Epidermal melanocyte (primary cell): Measurements from ENCODE around the gene CLIC5.

Experiments
- DNase-seq: peaks from one replicate; pipeline ENCODE4 v3.0.0; 2011; ENCODE audit warnings: low spot score; ENCODE audit not compliant: insufficient read length

CLIC5 gene

DNA sequence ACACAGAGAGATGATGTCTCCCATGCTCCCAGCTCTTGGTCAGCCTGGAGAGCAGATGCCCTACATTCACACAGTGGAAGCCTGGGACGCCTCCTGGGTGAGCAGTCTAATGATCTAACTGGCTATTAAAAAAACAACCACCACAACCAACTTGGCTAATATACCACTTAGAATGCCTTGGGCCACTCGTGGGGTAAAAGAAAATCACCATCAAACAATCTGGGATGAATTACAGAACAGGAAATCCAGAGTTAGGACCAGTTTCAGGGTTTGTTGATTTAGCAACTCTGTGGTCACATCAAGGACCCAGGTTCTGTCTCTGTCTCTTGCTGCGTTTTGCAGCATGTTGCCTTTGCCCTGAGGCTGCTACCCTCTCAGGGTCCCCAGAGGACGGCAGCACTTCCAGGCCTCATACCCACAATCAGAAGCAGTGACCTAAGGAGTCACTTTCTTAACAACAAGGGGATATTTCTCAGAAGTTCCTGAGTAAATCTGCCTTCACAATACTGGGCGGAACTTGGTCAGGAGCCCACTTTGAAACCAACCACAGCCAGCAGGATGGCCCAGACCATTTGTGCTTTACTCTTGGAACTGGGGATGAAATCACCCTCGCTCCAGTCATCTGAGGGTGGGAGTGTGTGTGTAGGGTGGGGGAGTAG is 118.7 kb downstream of the CLIC5 start:
- DNase-seq: peak; percentile 19

DNA sequence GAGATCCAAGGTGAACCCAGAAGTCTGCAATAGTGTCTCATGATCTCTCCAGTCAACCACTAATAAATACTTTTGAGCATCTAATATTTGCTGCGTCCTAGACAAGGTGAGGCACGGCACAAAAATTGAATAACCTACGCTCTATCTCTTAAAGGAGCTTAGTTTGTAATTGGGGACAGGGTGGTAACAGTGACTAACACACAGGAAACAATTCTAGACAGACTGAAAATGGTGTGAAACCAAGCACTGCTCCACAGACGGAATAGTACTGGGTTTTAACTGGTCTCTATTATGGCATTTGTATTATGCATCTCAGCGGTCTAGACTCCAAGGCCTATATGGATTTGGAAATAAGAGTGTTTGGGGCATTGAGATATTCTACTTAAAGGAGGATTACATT is 120.1 kb downstream of the CLIC5 start:
- no peak for DNase-seq

DNA sequence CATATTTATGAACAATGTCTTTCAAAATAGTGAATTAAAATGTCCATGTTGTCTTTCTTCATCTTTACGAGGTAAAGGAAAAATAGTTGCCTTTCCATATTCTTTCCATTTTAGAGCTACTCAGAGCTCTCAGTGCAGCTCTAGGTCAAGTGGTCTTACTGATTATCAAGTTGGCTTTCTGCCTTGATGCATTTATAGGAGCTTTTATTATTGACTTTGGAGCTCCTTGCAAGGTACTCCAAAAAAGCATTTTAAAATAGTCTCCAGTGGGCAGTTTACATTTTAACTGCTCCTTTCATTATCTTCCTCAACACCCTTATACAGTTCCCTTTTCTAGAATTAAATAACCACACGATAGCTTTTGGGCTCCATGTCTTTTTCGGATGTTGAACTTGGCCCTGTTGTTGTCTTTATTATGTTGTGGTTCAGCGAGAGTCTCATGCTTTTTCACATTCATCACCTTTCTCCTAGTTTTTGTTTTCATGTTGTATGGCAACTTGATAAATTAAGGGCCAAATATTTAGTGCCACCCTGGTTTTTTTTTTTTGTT is 122.9 kb downstream of the CLIC5 start:
- no peak for DNase-seq

DNA sequence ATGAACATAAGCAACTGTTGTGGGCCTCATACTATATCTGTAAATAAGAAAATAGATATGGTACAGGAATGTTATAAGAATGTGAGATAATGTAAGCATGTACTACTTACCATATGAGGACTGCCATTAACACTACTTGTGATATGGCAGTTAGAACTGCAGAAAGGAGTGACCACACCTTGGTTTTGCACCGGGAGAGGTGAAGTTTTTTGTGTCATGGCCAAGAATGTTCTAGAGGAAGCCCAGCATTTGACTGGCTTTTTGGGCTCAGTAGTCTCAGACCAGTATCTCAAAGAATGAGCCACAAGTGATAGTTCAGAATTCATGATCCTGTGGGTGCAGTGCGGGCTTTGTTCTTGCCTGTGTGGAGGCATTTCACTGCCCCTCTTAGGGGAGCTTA is 123.5 kb downstream of the CLIC5 start:
- no peak for DNase-seq

DNA sequence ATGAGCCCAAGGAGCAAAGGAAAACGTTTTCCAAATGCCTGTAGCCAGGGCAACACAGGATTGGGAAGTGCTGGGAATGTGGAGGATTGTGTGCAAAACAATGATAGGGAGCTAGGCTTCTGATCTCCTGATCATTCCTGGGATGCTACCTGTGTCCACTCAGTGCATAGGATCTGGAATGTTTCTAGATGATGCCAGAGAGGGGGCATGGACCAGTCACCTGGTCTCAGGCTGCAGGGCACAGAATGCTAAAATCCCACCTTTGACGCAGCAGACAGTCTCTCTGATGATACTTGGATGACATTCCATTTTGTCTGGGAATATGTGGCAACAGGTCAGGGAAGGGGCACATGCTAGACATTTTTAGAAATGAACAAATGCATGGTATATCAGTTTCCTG is 128.9 kb downstream of the CLIC5 start:
- DNase-seq: no peak

DNA sequence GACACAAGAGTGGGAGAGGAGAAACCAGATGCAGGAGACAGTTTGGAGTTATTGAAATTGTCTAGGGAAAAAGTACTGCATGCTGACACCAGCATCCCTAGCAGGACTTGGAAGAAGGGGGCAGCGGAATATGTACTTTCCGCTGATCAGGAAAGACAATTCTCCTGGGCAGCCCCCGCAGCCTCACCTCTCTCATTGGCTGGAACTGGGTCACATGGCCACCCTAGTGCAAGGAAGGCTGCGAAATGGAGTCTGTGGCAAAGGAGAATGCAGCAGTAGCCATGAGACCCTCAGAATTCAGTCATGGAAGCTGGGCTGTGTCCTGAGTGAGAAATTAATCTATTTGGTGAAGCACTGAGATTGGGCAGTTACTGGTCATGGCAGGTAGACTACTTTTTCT is 131.3 kb downstream of the CLIC5 start:
- DNase-seq: no peak

DNA sequence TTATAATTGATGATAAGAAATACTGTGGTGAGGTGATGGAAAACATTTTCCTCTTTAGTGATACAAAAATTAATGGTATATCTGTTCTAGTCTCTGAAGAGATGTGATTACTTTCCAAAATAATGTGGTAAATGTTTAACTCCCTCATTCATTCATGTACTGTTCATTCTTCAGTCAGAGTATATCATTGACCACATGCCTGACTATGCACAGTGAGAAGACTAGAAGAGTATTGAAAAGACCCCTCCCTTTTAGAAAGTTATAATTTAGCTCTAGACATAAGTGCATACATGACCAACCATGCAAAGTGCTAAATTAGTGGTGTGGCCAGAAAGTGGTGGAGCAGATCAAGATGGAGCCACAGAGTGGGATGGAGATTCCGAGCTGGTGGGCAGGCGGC is 133.0 kb downstream of the CLIC5 start:
- DNase-seq: no peak

DNA sequence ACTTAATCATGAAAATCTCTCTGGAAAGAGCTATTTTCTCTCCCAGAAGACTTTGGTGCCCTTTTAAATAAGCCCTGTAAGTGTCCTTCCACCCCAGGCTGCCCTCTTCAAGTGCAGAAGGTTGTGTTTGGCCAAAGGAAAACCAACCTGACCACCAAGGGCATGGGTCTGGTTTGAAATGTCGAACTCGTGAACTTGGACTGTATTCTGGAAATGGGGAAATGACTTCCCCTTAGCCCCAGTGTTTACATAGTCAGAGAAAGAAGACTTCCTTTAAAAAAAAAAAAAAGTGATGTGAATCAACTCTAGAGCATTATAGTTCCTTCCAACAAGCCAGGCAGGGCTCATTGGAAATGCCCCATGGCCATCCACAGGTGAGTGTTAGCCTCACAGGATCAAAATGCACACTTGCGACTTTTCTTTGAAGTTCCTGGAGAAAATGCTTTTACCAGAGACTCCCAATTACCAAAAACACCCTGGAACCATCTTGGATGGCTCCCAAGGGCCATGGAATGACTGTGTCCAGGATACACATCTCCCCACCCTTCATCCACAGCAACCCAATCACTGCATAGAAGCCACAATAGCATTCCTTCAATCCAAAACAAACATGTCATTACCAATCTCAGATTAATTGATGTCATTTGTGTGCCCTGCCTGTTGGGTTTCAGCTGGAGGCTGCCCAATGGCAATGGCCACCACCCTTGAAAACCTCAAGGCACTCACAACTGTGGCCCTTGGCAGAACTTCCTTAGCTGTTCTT is 133.8 kb downstream of the CLIC5 start:
- DNase-seq: no peak

DNA sequence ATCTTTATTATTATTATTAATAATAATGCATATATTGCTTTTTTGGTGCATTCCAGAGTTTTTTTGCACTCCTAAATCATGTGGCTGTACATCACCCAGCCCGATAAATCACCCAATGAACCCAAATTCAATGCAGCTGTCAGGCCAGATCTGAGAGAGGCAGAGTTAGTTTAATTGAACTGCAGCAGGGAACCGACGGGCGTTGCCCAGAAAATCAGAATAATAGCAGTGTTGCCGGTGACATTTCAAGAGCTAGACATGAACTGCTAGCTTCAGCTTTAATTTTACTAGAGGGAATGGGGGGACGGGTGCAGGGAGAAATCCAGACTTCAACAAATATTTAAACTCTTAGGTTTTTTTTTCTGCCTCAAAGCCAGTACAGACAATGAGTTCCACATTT is 135.0 kb downstream of the CLIC5 start:
- DNase-seq: no peak

DNA sequence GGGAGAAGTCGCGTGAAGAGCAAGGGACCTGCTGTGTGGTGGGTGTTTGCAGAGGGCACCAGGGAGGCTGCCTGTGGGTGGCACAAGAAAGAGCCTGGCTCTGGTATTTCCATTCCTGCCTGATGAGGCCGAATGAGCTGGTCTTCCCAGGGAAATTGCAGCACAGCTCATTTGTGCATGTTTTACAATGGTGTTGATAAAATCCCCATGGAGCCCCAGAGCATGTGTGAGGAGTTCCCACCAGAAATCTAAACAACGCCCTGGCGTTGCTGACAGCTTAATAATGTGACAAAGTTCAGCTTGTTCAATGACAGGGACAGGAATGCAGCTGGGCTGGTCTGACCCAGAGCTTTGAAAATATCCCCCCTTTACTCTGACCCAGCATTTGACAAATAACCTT is 135.5 kb downstream of the CLIC5 start:
- DNase-seq: peak; percentile 65

DNA sequence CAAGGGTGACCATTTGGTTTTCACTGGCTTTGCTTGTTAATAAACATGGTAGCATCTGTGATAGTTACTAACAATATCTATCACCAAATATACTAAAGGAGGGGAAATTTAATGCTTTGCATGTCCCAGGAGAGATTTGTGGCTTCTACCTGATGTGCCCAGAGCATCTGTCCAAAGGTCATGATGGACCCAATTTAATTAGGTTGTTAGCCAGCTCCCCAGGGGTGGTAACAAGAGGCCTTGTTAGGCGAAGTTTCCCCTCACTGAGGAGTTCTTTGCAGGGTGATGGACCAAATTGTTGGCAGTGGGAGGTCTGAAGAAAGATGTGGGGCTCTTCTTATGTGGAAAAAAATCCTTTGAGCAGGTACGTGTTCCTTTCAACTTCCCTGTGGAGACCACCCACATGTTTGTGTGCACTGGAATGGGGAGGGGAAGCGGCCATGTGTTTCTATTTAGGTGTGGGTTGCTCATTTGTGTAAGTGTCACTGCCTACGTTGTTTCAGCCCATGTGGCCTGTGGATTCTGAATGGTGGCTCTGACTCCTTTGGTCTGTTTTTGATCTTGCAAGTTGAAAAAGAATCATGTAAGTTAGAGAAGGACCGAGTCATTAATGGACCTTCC is 137.6 kb downstream of the CLIC5 start:
- no peak for DNase-seq

DNA sequence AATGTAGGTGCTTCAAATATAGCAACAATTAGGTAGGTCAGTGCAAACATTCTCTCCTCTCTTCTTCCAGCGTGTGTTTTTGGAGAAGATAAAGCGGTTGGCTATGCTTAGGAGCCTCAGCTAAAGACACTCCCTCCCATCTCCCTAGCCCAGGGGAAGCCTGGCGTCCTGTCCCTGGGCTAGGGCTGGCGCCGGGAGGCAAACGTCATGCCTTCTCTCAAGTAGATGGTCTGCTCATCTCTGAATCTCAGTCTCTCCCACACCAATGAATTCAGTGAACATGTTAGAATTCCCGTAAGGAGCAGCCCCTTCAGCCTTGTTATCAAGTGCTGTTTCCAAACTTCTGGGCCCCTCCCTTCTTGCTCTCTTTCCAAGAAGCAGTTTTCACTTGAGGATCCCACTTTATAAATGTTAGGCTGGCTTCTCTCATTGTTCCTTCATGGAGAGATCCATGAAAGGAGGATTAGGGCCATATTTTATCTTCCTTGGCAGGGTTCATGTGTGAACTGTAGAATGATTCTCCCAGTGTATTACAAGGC is 142.8 kb downstream of the CLIC5 start:
- no peak for DNase-seq

DNA sequence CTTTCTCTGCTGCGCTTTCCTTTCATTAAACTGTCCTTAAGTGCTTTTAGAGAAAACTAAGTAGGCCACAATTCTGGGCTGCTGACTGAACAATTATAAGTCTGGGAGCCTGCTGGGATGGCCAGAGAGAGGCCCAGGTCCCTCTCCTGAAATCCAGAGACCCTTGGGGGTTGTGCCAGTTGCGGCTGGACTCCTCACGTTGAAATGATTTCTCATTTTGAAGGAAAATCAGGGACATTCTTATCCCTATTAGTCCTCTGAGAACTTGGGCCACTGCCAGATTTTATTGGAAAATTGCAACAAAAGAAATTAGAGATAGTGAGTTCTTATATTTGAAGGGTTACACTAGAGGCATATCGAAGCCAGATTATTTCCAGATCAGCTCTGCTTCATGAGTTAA is 145.1 kb downstream of the CLIC5 start:
- DNase-seq: no peak

DNA sequence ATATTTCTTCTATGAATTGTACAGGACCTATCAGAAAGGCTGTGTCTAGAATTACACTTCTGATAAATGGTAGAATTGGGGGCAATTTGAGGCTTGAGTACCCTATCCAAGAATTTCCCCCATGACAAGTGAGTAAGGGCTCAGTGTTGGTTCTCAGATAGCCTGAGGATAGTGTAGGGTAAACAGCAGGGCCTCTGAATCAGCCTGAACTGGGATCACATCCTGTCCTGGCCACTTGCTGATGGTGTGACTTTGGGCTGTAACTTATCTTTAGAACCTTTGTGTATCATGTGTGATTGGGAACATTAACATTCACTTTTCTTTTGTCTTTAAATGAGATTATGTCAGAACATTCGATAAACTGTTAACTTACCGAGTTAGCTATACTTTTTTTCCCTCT is 151.0 kb downstream of the CLIC5 start:
- DNase-seq: no peak

DNA sequence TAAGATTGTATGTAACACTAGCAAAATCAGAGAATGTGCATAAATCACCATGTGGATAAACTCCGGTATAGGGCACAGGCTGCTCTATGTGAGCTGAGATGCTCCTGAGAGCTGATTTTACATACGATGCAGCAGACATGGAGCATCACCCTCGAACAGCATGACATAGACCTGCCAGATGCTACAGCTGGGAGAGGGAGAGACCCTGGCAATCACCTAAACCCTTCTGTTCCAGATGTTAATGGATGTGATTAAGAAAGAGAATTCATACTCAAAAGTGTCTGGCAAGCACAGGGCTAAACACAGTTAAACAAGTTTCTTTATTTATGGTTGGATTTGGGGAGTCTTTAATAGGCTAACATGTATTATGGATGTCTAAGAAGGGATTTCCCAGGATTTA is 157.0 kb downstream of the CLIC5 start:
- DNase-seq: no peak

DNA sequence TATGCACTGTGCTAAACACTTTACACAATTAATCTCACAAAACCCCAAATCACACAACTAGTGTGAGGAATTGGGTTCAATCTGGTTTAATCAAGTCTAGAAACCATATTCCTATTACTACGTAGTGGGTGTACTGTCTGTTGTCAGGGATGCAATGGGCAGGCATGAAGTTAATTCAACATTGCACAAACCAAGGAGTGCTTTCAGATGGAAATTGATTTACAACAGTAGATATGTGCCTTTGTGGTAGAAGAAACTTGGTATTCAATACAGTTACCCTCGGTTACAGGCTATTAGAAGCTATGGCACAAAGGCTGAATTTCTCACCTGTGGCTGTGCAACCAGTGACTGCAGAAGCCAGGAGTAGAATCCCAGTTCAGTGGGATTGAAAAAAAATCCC is 157.8 kb downstream of the CLIC5 start:
- DNase-seq: no peak

DNA sequence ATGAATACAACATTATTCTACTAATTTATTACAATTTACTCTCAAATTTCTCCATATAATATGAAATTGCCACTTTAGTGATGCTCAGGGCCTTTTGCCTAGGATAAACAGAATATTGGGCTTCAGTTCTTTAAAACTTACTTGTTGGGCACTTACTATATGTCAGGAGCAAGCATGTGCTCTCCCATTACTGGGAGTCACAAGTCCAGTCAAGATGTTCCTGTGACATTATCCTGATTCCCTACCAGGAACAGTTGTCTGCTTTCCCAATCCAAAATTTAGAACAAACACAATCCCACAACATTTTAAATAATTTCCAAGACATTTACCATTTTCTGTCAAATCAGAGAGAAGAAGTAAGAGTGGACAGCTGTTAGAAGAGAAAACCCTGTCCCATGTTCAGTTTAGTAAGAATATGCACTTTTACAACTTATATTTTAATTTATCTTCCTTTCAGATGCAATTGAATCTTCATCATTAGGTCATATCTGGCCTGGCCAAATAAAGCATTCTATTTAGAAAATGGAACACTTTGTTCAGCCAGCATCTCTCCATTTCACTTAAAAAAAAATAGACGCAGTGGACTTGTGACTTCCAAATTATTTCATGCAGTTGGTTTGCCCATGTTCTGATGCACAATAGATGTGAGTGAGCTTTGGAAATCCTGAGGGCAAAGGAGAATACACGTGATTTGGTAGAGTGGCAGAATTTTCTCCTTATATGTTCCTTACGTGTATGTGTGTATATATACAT is 159.8 kb downstream of the CLIC5 start:
- DNase-seq: no peak

DNA sequence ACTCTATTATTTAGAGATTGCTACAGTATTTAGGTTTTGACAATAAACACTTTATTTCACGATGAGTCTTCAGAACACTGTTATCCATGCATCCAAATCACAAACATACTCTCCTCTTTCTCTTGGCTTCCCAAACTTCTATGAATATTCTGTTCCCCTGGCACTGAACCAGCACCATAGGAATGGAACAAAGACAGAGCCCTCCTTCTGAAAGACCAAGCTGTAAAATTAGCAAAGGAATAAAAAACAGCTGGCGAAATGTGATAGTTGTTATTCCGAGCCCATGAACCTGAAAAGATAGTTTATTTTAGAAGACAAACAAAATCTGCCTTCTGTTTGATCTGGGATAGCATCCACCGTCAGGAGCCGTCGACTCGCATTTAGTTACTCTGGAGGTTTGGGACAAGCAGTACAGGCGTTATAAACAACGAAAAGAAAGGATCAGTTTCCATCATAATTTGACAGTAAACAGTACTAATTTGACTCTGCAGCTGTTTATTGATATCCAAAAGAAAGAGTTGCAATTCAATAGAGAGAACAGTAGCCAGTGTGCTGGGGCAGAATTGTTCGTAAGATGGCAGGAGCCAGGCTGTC is 161.4 kb downstream of the CLIC5 start:
- no peak for DNase-seq

DNA sequence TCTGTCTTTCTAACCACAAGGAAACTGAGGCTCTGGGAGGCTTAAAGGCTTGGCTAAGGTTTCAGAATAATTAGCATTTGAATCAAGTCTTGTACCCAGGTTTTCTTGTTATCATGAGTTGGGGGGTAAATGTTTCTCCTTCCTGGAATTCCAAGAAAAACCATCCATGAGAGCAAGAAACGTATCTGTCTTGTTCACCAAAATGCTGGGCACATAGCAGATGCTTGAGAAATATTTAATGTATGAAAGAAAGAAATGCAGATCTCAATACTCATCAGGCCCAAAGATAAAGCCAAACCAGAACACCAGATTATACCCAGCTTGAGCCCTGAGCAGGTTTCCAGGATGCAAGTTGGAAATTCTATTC is 164.6 kb downstream of the CLIC5 start:
- DNase-seq: no peak

DNA sequence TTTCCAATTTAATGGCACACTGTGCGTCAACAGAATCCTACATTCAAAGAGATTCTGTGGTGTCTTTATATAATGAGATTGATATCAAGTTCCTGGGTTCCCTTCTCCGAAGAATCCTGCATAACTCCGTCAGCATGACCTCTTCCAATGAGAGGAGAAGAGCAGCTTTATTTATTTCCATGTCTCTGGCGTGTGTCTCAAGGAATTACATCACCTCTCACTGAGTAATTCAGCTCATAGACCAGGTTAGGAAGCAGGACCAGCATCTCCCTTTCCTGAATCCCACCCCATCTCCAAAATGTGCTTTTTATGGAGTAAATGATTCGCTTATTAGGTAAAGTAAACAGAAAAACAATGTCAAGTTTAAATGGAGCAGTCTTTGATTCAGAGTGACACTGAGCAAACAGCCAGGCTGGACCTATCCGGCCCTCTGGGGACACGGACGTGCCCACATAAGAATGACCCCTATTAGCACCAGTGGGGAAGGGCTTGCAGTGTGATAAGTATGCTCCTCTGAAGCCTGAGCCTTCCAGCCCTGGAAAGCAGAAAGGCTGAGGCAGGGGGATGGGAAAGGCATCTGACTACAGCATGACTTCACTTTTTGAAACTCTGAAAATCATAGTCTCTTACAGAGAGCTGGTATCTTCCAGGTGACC is 165.2 kb downstream of the CLIC5 start:
- DNase-seq: no peak

DNA sequence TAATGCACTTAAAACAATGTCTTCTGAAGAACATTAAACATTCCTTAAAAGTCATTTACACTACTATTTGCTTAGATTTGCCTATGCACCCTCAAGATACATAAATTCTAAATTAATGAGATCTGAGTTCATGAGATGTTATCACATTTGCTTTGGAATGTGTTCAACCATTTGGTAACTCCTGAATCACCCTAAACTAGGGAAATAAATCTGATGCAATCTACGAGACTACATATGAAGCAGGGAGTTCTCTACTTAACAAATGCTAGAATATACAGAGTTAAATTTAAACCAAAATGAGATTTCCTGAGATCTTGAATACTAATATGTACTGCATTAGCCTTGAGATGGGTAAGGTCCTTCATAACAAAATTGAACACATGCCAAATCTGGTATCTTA is 170.1 kb downstream of the CLIC5 start:
- DNase-seq: no peak
